ENCODE results near the gene TNPO3.

Gene TNPO3

GRCh38 chr7:128962899-128963298, 92.0 kb downstream of the TNPO3 start:
- peaks cover 30% of the 10 kb centered on the region for H3K4me1 ChIP-seq (ENCODE audit: insufficient read depth, poor library complexity, severe bottlenecking)
- no peaks in the 10 kb centered on the region for H3K9me3 ChIP-seq (ENCODE audit: severe bottlenecking)
- H3K27me3 ChIP-seq (ENCODE audit: insufficient read depth, poor library complexity, severe bottlenecking): no peaks in the 10 kb centered on the region
- H3K36me3 ChIP-seq (ENCODE audit: low read depth): peaks cover 81% of the 10 kb centered on the region
- ATAC-seq (ENCODE audit: low read depth) (peak; percentile 18; the same call in 1 of the 3 replicates), DNase-seq (ENCODE audit: low spot score) (no peak)
- H3K27ac ChIP-seq (ENCODE audit: poor library complexity, severe bottlenecking): peak overlapping the region; percentile 83
- H3K4me3 ChIP-seq (ENCODE audit: severe bottlenecking): no peak overlapping the region
- TF ChIP-seq CTCF (IDR thresholded peaks at IDR 0.05; ENCODE audit: poor library complexity, severe bottlenecking): no peak

GRCh38 chr7:128961030-128961659, 93.8 kb downstream of the TNPO3 start:
- ATAC-seq (ENCODE audit: low read depth) (peak; percentile 80), DNase-seq (ENCODE audit: low spot score) (no peak)
- Histone ChIP-seq H3K4me1 (ENCODE audit: insufficient read depth, poor library complexity, severe bottlenecking) (peaks cover 30% of the 10 kb centered on the region), H3K4me3 (ENCODE audit: severe bottlenecking) (no peak overlapping the region), H3K36me3 (ENCODE audit: low read depth) (peaks cover 81% of the 10 kb centered on the region), H3K9me3 (ENCODE audit: severe bottlenecking) (no peaks in the 10 kb centered on the region), H3K27ac (ENCODE audit: poor library complexity, severe bottlenecking) (peak overlapping the region; percentile 83), H3K27me3 (ENCODE audit: insufficient read depth, poor library complexity, severe bottlenecking) (no peaks in the 10 kb centered on the region)
- TF ChIP-seq CTCF (IDR thresholded peaks at IDR 0.05; ENCODE audit: poor library complexity, severe bottlenecking): no peak

- Histone ChIP-seq H3K27ac (ENCODE audit: poor library complexity, severe bottlenecking) (no peak overlapping the region), H3K27me3 (ENCODE audit: insufficient read depth, poor library complexity, severe bottlenecking) (no peaks in the 10 kb centered on the region), H3K4me1 (ENCODE audit: insufficient read depth, poor library complexity, severe bottlenecking) (peaks cover 30% of the 10 kb centered on the region), H3K9me3 (ENCODE audit: severe bottlenecking) (no peaks in the 10 kb centered on the region), H3K36me3 (ENCODE audit: low read depth) (peaks cover 80% of the 10 kb centered on the region), H3K4me3 (ENCODE audit: severe bottlenecking) (no peak overlapping the region)
- no peak for TF ChIP-seq CTCF (IDR thresholded peaks at IDR 0.05; ENCODE audit: poor library complexity, severe bottlenecking)
- DNase-seq (ENCODE audit: low spot score) (no peak), ATAC-seq (ENCODE audit: low read depth) (no peak)
Observed at GRCh38 chr7:128959296-128959695, 95.6 kb downstream of the TNPO3 start.

- no peak for TF ChIP-seq CTCF (IDR thresholded peaks at IDR 0.05; ENCODE audit: poor library complexity, severe bottlenecking)
- Histone ChIP-seq H3K27me3 (ENCODE audit: insufficient read depth, poor library complexity, severe bottlenecking) (no peaks in the 10 kb centered on the region), H3K4me3 (ENCODE audit: severe bottlenecking) (no peak overlapping the region), H3K9me3 (ENCODE audit: severe bottlenecking) (no peaks in the 10 kb centered on the region), H3K36me3 (ENCODE audit: low read depth) (peaks cover 68% of the 10 kb centered on the region), H3K4me1 (ENCODE audit: insufficient read depth, poor library complexity, severe bottlenecking) (peaks cover 4% of the 10 kb centered on the region), H3K27ac (ENCODE audit: poor library complexity, severe bottlenecking) (no peak overlapping the region)
- no peak for ATAC-seq (ENCODE audit: low read depth)
- no peak for DNase-seq (ENCODE audit: low spot score)
Observed at GRCh38 chr7:128955981-128956380, 98.9 kb downstream of the TNPO3 start.
